Raji (cell line): ENCODE results near the gene IRF2BP1.

Experiments used
- POLR2A ChIP-seq: IDR thresholded peaks from 2 replicates; pipeline ENCODE4 v1.6.1; 2011; ENCODE audit warnings: low read depth, low read length, control low read depth; ENCODE audit not compliant: insufficient read depth

The IRF2BP1 gene, protein sequence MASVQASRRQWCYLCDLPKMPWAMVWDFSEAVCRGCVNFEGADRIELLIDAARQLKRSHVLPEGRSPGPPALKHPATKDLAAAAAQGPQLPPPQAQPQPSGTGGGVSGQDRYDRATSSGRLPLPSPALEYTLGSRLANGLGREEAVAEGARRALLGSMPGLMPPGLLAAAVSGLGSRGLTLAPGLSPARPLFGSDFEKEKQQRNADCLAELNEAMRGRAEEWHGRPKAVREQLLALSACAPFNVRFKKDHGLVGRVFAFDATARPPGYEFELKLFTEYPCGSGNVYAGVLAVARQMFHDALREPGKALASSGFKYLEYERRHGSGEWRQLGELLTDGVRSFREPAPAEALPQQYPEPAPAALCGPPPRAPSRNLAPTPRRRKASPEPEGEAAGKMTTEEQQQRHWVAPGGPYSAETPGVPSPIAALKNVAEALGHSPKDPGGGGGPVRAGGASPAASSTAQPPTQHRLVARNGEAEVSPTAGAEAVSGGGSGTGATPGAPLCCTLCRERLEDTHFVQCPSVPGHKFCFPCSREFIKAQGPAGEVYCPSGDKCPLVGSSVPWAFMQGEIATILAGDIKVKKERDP

DNA sequence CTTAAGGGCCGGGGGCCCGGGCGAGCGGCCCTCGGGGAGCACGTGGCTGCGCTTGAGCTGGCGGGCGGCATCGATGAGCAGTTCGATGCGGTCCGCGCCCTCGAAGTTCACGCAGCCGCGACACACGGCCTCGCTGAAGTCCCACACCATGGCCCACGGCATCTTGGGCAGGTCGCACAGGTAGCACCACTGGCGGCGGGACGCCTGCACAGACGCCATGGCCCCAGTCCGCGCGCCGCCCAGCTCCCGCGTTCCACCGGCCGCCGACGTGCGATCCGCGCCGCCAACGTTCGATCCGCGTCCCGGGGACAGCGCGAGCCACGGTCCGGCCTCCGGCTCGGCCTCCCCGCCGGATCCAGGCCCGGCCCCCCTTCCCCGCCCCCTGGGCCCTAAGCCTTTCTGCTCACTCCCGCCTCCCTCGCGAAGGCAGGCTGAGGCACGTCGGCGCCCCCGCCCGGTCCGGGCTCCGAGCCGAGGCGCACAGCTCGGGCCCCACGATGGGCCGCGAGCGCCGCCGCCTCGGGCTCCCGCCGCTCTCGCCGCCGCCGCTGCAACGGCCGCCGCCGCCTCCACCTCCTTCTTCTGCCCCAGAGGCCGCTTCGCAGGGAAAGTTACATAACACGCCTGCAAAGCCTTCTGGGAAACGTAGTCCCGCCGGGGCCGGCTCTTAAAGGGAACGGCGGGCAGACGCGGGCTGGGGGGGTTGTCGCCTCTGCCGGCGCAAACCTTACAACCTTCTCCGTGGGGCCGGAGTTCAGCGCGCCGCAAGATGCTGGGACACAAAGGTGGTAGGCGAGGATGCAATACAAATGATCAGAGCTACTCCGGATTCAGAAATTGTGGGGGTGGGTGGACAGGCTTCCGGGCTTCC lies at the start of gene IRF2BP1:
Gene IRF2BP1 (minus strand): TSS at position 586 of the 871 bp plus-strand sequence. CDS start 367 bp downstream, at position 219.
- TF ChIP-seq POLR2A = peak; percentile 64

DNA sequence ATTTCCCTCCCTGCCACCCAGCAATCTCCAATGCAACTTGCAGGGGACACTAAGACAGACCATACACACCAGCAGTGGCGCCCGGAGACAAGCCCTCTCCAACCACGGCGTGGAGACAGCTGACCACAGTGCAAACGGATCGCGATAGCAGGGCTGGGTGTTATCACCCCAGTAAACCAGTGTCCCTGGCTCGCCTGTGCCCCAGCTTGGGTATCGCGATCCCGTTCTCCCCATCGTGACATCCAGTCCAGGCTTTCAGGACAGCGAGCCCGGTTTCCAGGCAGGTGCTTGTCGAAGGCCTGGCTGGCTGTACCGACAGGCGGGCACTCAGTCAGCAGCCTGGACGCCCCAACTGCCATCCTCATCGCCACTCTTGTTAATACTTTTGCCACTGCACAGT lies 49.3 kb upstream of the IRF2BP1 start:
- TF ChIP-seq POLR2A = no peak

DNA sequence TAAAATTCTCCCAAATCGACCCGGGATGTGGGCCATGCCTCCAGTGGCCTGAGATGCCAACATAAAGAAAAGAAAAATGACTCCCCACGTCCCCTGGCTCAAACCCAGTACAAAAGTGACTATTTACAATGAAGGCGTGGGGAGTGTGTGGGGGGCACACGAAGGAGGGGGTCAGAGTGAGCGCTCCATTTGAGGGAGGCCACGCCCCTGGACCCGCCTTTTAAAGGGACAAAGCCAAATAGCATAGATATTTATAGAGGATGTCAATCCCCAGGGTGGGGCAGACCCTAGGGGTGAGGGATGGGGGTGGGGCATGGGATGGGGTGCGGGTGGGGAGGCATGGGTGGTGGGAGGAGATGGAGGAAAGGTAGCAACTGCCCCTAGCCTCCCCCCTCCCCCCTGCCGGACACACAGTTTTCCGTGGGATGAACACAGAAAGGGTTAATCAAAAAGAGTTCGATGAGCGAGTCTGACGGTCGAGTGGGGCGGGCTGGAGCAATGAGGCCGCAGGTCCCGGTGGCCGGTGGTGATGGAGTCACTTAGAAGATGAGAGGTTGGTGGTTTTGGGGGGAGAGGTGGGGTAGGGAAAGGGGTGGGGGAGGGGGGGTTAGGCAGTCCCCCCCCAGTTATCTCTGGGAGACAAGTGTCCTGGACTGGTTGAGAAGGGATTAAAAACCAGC lies 48.8 kb upstream of the IRF2BP1 start:
- no peak for TF ChIP-seq POLR2A

DNA sequence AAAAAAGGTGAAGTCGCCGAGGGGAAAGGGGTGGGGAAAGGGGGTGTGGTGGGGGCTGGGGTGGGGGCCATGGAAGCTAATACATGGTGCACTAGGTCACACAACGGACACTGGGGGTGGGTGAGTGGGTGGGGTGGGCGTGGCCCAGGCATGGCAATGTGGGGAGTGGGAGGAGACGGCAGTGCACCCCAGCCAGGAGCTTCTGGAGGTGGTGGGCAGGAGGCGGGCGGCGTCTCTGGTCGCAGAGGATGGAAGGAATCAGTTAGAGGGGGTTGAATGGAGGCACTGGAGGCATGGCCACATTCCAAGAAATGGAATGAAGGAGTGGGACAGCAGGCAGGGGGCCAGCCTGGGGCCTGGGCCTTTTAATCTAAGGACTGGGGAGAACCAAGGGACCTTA lies 47.8 kb upstream of the IRF2BP1 start:
- no peak for TF ChIP-seq POLR2A

DNA sequence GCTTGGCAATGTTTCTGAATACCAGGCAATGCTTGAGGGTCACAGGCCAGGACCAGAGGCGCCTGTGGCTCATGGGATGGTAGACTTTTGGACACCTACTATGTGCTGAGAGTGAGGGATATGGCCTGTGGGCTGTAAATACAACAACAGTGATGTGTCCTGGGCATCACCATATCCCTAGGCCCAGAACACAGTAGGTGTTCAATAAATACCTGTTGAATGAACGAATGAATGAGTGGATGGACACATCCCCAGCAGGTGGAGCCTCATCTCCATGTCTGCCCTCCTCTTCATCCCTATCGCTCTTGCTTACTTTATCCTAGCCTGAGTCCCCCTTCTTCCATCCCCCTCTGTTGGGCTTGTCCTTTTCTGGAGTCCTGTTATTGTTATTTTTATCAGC lies 45.1 kb upstream of the IRF2BP1 start:
- no peak for TF ChIP-seq POLR2A

DNA sequence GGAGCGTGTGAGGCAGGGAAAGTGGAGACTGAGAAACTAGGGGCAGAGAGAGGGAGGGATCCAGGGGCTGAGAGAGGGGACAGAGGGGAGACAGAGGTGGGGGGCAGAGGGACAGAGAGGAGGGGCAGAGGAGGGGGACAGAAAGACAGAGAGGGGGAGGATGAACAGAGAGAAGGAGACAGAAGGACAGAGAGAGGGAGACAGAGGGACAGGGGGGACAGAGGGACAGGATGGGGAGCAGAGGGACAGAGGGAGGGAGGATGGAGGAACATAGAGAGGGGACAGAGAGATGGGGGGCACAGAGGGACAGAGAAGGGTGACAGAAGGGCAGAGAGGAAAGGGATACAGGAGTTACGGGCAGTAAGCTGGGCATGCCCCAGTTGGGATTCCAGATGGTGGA lies 43.3 kb upstream of the IRF2BP1 start:
- TF ChIP-seq POLR2A = no peak

DNA sequence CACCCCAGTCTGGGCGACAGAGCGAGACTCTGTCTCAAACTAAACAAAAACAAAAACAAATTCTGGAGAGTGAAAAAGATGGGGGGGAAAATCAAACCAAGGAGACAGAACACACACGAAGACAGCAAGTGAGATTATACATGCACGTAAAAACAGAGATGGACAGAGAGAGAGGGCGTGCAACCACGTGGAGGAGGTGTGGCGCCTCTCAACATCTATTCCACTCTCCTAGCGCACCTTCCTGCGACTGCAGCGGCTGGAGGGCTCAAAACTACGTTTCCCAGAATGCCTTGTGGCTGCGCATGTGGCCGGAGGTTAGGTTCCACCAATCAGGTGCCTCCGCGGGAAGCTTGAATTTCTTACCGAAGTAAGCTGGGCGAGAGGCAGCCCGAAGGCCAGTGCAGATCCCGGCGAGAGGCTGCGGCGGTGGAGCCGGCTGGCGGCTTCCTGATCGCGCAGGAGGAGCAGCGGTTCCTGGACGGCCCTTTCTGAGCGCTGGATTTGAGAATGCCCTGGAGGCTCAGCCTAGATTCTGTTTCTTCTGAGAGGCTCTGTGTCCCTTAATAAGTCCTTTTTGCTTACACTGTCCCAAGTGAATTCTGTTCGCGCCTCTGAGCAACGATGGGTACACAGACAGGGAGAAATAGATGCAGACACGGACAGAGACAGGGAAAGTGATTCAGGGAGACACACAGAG lies 41.8 kb upstream of the IRF2BP1 start:
- TF ChIP-seq POLR2A = peak; percentile 88

DNA sequence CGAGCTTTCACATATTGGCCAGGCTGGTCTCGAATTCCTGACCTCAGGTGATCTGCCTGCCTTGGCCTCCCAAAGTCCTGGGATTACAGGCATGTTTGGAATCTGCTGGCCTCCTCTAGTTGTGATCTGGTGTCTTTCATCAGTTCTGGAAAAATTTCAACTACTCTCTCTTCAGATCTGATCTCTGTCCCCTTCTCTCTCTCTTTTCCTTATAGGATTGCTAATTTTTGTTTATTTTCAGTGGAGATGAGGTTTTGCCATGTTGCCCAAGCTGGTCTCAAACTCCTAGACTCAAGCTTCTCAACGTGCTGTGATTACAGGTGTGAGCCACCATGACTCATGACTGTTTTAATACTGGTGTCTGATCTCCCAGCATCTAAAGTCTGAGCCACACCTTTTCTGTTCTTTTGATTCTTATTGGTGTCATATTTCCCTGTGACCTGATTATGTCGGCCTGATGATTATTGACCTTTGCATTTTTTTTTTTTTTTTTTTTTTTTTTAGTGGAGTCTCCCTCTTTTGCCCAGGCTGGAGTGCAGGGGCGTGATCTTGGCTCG lies 39.0 kb upstream of the IRF2BP1 start:
- no peak for TF ChIP-seq POLR2A

DNA sequence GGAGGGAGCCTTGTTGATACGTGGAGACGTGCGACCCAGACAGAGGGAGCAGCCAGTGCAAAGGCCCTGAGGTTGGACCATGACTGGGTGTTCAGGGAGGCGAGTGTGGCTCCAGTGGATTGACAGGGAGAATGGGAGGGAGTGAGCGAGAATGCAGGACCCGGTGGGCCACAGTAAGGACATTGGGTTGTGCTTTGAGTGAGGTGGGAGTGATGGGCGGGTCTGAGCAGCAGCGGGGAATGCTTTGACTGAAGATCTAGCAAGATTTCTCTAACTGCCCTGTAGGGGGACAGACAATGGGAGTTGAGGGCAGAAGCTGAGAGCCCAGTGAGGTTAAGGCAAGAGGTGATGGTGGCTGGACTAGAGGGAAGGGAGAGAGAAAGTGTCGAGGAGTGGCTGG lies 36.3 kb upstream of the IRF2BP1 start:
- no peak for TF ChIP-seq POLR2A

DNA sequence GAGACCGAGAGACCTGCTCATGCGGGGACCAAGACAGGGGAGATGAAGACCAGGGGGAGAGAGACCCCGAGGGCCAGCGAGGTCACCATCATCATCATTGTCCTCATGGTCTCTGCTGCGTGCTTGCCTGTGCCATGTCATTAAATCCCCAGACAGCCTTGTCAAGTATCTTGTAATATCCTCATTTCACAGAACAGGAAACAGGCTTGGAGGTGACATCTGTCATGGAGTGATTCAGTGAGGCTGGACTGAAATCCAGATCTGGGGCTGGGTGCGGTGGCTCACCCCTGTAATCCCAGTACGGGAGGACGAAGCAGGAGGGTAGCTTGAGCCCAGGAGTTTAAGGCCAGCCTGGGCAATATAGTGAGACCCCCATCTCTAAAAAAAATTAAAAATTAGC lies 34.5 kb upstream of the IRF2BP1 start:
- no peak for TF ChIP-seq POLR2A

DNA sequence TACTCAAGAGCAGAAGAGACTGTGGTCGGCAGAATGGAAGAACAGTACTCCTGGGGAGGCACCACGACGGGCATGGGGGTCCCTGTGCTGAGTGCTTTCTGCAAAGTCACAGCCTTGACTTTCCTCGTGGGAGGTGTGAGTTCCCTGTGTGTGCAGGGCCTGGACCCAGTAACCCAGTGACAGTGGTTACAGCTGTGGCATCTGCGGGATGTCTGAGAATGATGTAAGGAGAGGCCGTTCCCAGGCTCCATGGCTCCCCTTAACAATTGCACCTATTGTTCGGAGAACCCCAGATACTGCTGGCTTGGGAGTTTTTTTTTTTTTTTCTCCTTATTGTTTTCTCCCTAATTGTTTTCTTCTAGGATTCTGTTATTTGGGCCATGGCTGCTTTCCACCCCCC lies 33.7 kb upstream of the IRF2BP1 start:
- TF ChIP-seq POLR2A = no peak

DNA sequence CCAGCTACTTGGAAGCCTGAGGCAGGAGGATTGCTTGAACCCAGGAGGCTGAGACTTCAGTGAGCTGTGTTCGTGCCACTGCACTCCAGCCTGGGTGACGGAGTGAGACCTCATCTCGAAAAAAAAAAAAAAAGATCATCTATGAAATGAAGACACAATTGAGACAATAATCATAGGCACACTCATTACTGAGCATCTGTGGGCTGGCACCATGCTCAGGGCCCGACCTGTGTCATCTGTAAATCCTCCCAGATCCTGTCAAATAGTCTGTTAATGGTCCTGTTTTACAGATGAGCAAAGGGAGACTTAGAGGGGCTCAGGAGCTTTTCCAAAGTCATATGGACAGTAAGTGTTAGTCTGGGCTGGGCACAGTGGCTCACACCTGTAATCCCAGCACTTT lies 32.8 kb upstream of the IRF2BP1 start:
- no peak for TF ChIP-seq POLR2A

DNA sequence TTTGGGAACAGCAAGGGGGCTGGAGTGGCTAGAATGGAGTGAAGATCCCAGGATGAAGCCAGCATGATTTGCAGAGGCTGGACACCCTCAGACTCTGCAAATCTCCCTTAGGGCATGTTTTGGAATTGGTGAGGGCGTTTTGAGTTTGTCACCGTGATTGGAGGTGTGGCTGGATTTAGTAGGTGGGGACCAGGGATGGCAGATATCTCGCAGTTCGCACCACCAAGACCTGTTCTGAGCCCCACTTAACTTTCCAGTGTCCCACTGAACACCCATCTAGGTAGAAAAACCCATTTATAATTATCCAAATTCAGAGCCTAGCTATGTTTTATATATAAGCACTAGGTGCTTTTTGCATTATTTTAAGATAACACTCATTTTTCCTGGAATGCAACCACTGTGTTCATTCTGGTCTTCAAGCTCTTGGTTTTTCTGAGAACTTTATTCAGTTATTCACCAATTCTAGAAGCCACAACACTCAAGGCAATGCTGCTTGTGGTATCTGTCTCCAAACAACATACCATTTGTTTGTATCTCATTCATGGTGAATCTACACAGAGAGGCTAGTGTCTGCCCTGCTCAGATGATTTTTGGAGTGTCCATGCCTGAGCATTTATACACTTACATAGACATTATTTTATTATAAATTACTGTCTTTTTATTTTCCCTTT lies 31.6 kb upstream of the IRF2BP1 start:
- no peak for TF ChIP-seq POLR2A

DNA sequence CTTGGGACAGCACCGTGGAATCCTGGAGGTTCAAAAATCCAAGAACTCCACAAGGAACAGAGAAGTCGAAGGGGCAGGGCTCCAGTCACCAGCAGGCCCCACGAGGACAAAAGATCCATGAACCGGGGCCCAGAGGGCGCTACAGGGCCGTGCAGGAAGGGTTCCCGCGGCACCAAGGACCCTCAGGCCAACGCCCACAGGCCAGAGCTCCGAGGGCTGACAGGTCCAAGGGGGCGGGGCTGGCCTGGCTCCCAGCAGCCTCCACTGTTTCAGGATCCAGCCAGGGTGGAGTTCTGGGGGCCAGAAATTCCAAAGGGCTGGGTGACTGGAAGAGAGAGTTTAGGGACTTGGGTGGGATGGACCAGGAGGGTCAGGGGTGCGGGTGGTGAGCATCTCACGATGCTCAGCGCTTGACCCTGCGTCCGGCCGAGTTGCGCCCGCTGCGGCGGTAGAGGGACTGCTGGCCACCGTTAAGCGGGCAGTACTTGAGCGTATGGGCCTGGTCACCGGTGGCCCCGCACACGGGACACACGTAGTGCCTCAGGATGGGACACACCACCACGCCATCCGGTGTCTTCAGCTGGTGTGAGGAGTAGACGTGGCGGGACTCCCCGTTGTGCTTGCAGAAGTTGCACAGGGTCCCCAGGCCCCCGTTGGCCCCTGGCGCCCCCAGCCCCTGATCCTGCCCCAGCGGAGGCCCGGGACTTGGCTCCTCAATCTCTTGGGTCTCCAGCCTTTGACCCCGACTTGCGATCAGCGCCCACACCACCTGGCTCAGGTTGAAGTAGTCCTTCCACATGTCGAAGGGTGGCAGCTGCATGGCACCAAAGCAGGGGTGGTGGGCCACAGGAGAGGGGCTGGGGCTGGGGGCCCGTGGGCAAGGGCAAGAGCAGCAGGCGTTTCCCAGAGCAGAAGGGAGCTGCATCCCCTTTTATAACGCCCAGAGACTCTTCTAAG lies 28.2 kb upstream of the IRF2BP1 start, which contains the start of gene NANOS2:
Gene NANOS2 (minus strand): TSS at position 905 of the 957 bp plus-strand sequence. CDS start 85 bp downstream, at position 820.
- TF ChIP-seq POLR2A = no peak
